GM12875 (cell line): ENCODE results near the gene FOXRED1.

Experiments used
- H3K4me3 ChIP-seq: one replicate; pipeline ENCODE4 v1.5.1; 2011; ENCODE audit warnings: low read depth, low read length, control low read depth
- TF ChIP-seq, protein P1 (sequence below): IDR thresholded peaks from 2 replicates; pipeline ENCODE4 v1.5.1; 2011; ENCODE audit warnings: low read depth, mild to moderate bottlenecking, control low read depth, inconsistent platforms, low read length, moderate library complexity, borderline replicate concordance; ENCODE audit not compliant: insufficient read depth

FOXRED1 gene

GRCh38 chr11:126282736-126283591 lies 14.0 kb downstream of the FOXRED1 start, which contains the start of gene TIRAP:
TIRAP (plus strand) TSS chr11:126283093; CDS start chr11:126290895, 7,802 bp downstream.
- peak within 1 kb of the TSS; percentile 90 for H3K4me3 ChIP-seq
- TF ChIP-seq, protein P1, sequence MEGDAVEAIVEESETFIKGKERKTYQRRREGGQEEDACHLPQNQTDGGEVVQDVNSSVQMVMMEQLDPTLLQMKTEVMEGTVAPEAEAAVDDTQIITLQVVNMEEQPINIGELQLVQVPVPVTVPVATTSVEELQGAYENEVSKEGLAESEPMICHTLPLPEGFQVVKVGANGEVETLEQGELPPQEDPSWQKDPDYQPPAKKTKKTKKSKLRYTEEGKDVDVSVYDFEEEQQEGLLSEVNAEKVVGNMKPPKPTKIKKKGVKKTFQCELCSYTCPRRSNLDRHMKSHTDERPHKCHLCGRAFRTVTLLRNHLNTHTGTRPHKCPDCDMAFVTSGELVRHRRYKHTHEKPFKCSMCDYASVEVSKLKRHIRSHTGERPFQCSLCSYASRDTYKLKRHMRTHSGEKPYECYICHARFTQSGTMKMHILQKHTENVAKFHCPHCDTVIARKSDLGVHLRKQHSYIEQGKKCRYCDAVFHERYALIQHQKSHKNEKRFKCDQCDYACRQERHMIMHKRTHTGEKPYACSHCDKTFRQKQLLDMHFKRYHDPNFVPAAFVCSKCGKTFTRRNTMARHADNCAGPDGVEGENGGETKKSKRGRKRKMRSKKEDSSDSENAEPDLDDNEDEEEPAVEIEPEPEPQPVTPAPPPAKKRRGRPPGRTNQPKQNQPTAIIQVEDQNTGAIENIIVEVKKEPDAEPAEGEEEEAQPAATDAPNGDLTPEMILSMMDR, result no peak

GRCh38 chr11:126284829-126285228 lies 15.9 kb downstream of the FOXRED1 start:
- TF ChIP-seq, protein P1, result no peak
- H3K4me3 ChIP-seq, result no peak overlapping the region

DNA sequence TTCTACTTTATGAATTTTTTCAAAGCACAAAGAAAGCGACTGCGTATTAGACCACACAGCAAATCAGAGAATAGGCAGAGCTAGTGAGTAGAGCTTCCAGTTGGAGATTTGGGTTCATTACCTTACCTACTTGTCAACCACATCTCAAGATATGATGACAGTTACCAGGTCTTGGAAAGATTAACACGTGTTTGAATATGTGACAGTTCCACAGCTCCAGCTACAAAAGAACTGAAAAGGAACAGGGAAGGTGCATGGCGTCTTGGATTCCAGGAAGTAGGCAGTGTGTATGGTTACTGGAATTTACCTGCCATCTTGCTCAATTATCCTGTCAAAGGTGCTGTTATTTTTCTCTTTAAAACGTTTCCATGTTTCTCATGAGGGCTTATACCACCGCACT lies 19.3 kb downstream of the FOXRED1 start:
- no peak overlapping the region for H3K4me3 ChIP-seq
- TF ChIP-seq, protein P1, result no peak

DNA sequence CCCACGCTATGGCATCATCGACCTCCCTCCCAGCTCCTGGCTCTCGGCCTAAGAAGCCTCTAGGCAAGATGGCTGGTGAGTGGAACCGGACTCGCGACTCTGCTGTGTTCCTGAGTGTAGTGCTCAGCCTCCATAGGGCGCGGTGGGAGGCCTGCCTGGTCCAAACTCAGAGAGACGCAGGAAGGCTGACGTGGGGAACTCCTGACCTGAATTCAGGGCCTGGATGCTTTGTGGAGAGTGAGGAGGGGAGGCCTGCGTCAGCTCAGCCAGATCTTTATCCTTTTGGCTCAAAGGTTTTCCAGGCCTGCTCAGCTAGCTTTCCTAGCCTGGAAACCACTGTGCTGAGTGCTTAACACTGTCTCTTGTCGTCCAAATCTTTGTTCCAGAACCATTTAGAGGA lies 21.9 kb downstream of the FOXRED1 start:
- H3K4me3 ChIP-seq, result no peak overlapping the region
- TF ChIP-seq, protein P1, result no peak

GRCh38 chr11:126293726-126294125 lies 24.8 kb downstream of the FOXRED1 start:
- TF ChIP-seq, protein P1, result no peak
- H3K4me3 ChIP-seq, result no peak overlapping the region

GRCh38 chr11:126297004-126297403 lies 28.1 kb downstream of the FOXRED1 start:
- H3K4me3 ChIP-seq, result no peak overlapping the region
- TF ChIP-seq, protein P1, result no peak
